ENCODE results near the gene CERKL.

Gene CERKL

DNA sequence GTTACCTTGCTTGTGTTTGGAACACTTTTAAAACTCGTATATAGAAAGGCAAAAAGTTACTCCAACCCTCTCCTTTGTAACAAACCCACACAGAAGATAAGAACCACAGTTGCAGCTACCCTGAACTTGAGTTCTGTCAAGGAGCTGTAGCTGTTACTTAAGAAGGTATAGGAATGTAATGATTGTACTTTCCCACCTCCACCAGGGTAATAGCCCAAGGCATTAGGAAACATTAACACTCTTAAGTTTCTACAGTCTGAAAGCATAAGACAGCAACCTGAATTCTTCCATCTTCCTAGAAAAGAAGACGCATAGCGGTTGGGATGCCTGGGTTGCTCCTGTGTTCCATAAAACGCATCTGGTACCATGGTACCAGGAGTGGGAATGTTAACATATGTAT is 156.7 kb downstream of the CERKL start:
- no peak for DNase-seq (ENCODE audit: low read depth)

DNA sequence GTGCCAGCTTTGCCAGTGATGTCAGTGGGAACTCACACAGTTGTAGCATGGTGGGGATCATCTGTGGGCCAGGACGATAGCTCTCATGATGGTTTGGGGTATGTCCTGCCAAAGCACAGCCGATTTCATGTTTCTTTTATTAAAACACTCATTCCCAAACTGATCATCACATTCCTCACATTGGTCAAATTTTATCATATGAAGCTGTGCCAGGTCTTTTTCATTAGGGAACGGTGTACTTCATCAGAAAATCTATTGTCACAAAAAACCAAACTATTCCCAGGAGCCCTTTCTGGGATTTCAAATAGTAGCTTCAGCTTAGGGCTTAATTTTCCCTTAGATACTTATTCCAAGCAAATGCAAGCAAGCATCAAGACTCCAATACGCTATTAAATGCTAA is 157.7 kb downstream of the CERKL start:
- no peak for DNase-seq (ENCODE audit: low read depth)
